GM12892 (cell line): ENCODE results near the gene PROP1.

Experiments used
- POLR2A ChIP-seq: IDR thresholded peaks from 2 replicates; pipeline ENCODE4 v1.6.1; 2011; ENCODE audit warnings: low read depth, low read length, control low read depth
- POLR2AphosphoS5 ChIP-seq: IDR thresholded peaks from 2 replicates; pipeline ENCODE4 v1.6.1; 2011; ENCODE audit warnings: low read depth, low read length, control low read depth

- TF ChIP-seq POLR2AphosphoS5 (no peak), POLR2A (no peak)
These were observed 13.1 kb downstream of the PROP1 start for GRCh38 chr5:177982956-177983355.
